T-helper 1 cell treated with Interleukin-12 subunit alpha and Interleukin-12 subunit beta and Interleukin-4 antibody, amounts not matched to agents 30 ng/mL and 1 ng/mL, for 36 hours (primary cell): Measurements from ENCODE around the gene PTP4A1. TPM values are rescaled to one million over a fixed set of nuclear protein-coding genes. Genes with fewer than 3 reads are reported as not detected.
"Not testable (repeated sequence)": the region's sequence is repeated elsewhere in the genome, so short reads cannot be mapped to it uniquely, and the experiment has no call there.

ENCODE experiments used
- intact Hi-C: fragments of 100-400 bp; cut with micrococcal nuclease; formaldehyde crosslinking; loops from one replicate; pipeline ENCODE4 v1.15.1; 2024
- total RNA-seq: library from RNA; stranded (reverse); gene quantifications from 2 replicates; pipeline ENCODE4 v1.2.3, GENCODE V29; 2022

PTP4A1 gene
- total RNA-seq, 1 donor from 2014 or later = 78.1 TPM

DNA sequence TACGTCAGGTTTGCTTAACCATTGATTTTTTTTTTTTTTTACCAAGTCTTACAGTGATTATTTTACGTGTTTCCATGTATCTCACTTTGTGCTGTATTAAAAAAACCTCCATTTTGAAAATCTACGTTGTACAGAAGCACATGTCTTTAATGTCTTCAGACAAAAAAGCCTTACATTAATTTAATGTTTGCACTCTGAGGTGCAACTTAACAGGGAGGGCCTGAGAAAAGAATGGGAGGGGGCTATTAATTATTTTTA, 8.4 kb downstream of the PTP4A1 start:
- intact Hi-C loops = no loop called here

DNA sequence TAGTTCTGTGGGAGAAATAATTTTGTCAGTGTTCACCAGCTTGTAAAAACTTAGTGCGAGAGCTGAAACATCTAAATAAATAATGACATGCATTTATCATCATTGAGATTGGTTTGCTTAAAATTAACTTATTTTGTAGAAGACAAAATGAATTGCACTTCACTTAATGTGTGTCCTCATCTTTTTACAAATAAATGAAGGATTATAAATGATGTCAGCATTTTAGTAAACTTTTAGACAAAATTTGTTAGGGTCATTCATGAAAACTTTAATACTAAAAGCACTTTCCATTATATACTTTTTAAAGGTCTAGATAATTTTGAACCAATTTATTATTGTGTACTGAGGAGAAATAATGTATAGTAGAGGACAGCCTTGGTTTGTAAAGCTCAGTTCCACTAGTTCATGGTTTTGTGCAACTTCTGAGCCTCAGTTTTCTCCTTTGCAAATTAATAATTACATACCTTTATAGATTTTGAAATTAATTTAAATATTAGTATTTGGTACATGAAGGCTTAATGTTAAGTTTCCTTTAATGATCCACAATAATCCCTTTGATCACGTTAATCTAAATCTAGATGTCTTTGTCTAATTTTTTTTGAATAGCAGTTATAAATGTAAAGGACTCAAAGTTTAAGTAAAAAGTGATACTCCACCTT, 9.2 kb downstream of the PTP4A1 start:
- intact Hi-C loops = no loop called here

DNA sequence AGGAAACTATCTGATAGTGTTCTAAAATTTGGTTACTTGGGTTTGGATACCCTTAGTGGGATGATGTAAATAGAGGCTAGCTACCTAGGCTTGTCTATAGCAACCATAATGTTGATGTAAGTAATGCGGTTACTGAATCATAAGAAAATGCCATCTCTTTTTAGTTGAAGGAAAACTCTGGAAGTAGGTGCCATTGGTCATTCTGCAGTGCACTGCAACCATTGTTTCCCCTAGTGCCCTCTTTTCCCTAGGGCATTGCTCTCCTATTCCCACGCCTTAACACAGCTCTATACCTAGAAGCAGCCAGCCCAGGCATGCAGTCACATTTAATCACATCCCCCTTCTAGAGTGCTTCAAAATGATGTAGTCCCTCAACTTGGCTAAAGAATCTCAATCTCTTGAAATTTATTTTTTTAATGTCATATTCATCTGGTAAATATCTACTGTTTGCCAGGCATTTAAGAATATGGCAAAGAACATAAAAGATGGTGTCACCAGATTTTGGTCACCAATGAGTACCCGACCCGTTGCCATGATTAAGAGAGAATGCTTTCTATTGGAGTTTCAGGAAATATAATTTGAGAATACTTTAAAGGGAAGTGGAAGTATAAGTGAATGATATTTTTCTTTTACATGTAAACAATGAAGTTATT, 10.4 kb downstream of the PTP4A1 start:
- intact Hi-C loops = no loop called here

DNA sequence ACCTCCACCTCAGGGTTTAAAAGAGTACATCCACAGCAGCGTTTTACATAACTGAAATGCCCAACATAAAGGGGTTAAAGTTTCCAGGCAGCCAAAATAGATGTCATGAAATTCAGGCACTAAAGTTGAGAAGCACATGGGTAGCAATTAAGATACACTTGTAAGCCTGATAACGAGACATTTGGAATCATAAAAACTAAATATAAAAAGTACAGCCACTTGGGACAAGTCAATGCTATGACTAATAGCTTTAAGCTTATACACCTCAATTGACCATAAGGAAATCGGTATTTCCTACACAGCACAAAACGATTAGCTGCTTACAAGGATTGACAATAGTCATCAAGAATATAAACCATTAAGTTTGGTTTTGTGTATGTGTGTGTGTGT, 11.8 kb downstream of the PTP4A1 start:
- intact Hi-C loops = no loop called here

DNA sequence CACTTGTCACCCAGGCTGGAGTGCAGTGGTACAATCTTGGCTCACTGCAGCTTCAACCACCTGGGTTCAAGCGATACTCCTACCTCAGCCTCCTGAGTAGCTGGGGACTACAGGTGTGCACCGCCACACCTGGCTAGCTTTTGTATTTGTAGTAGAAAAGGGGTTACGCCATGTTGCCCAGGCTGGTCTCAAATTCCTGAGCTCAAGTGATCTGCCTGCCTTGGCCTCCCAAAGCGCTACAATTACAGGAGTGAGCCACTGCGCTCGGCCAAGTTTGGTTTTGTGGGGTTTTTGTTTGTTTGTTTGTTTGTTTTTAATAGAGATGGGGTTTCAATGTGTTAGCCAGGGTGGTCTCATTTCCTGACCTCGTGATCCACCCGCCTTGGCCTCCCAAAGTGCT, 12.3 kb downstream of the PTP4A1 start:
- intact Hi-C loops = no loop called here

DNA sequence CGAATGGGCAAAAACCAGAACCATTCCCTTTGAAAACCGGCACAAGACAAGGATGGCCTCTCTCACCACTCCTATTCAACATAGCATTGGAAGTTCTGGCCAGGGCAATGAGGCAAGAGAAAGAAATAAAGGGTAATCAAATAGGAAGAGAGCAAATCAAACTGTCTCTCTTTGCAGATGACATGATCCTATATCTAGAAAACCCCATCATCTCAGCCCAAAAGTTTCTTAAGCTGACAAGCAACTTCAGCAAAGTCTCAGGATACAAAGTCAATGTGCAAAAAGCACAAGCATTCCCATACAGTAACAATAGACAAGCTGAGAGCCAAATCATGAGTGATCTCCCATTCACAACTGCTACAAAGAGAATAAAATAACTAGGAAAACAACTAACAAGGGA, 13.4 kb downstream of the PTP4A1 start:
- intact Hi-C loops = not testable (repeated sequence)

DNA sequence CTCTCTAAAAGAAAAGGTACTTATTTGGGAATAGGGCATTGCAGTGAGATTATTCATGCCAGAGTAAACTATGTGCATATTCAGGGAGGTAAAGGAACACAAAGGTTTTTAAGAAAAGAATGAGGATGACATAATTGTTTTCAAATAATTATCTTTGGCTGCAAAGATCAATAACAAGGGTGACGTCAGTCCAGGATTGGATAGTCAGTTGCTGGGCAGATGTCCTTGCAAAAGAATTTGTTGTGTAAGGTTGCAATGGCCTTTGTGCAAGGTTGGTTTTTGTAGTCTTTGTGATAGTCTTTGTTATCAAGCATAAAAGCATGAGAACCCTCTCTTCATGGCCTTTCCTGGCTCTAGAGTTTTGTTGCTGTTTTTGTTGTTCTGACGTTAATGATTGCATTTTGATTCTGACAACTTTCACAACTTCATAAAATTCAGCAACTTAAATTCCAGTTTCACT, 17.7 kb downstream of the PTP4A1 start:
- intact Hi-C loops = no loop called here

DNA sequence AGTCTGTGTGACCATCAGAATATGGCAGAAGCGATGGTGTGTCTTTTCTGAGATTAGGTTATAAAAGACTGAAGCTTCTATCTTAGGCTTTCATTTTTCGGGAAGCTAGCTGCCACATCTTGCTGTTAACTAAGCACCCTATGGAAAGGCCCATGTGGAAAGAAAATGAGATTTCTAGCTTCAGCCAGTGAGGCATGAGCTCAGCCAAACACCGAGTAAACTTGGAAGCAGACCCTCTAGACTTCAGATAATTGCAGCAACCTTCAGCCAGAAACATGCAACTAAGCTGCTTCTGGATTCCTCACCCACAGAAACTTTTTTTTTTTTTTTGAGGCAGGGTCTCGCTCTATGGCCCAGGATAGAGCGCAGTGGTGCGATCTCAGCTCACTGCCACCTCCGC, 20.6 kb downstream of the PTP4A1 start:
- intact Hi-C loops = no loop called here

DNA sequence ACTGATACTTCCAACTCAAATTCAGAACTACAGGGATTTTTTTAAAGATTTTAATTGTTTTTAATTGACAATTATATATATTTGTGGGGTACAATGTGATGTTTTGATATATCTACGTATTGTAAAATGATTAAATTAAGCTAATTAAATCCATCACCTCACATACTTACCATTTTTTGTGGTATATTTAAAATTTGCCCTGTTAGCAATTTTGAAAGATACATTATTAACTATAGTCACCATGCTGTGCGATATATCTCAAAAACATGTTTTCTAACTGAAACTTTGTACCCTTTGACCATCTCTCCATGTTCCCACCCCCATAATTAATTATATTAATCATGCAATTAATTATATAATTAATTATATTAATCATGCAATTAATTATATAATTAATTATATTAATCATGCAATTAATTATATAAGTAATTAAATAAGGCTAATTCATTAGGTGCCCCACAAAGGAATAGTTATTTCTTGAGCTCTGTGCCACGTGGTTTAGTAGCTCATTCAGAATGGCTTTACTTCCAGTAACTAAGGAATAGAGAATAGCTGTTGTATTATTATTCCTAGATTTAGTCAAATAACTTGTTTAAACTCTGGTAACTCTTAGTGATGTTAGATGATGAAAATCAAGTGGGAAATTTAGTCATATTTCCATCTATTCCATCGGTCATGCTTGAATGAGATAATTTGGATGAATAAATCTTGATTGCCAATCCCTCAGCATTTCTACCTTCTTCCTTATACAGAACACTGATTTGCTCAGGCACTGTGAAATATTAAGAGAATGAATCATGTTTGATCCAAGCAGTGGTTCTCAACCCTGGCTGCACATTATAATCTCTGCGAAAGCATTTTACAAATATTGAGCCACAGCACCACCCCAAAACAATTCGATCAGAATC, 25.1 kb downstream of the PTP4A1 start:
- intact Hi-C loops = loop anchor here (1.0 to 2.0 kb wide), 5 partner anchors 23 to 245 kb away; partner anchors contain the start of gene PHF3

DNA sequence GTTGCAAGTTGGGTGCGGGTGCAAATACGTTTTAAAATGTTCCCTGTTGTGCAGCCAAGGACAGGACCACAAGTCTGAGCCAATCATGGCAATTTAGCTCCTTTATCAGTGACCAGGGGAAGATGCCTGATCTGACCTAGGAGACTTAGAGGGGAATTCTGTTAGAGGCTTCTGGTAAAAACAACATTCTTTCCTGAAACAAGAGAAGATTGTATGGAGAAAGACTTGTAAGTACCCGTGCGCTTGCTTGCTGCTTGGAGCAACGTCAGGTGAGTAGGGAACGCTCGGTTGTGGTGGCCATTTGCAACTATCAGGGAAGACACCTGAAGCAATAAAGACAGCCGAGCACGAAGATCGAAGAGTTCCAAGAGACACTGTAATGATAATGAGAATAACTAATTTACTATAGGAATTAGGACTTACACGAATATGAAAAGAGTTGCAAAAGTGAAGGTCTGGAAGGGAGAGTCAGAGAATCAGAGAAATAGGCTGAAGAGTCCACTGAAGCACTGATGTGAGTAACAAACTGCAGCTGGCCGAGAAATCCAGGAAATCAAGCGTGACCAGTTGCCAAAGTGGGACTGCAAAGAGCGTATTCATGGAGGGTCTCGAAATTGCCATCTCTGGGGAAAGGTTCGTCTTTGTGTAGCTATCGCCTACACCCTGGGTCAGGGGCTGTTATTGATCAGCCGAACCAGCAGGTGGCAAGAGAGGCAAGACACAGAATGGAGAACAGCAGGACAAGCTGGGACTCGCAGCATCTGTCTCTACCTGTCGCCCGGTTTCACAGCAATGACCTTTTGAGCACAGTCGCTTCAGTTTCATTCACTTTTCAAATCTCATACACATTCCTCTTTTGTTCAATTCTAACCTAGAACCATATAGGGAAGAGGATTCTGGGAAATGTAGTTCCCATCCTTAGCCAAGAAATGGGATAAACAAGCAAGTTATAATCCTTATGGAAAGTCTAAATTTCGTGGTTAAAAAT, 26.1 kb downstream of the PTP4A1 start:
- intact Hi-C loops = loop anchor here (1.0 to 2.0 kb wide), 5 partner anchors 24 to 246 kb away; partner anchors contain the start of gene PHF3

DNA sequence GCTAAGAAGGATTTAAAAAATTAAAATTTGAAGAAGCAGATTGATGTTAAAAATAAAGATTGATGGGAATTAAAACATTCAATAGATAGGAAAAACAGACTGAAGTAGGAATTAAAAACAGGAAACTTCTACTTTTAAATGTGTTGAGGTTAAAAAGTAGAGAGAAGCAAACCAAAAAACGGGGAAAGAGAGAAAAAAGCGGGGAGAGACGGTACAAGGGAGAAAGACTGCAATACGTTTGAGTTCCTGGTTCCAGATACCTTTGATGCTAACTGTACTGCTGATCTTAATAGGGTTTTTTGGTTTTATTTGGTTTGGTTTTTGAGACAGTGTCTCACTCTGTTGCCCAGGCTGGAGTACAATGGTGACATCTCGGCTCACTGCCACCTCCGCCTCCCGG, 27.0 kb downstream of the PTP4A1 start:
- intact Hi-C loops = loop anchor here (2.0 kb wide), 1 partner anchor 108 kb away; no protein-coding TSS in a partner anchor

DNA sequence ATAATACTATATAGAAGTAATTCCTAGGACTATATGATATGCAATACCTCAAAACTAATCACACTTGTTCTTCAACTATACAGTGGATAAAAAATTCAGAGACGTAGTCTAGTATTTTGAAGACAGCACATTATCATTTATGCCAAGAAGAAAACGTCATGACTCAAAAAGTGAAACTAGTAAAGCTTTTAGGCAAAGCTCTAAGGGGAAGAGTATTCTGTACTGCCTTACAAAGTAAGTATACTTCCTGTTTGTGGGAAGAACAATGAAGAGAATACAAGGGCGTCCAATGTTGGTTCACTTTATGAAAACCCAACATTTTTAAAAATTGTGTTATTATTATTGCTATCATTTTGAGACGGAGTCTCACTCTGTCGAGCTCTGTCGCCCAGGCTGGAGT, 27.9 kb downstream of the PTP4A1 start:
- intact Hi-C loops = no loop called here

DNA sequence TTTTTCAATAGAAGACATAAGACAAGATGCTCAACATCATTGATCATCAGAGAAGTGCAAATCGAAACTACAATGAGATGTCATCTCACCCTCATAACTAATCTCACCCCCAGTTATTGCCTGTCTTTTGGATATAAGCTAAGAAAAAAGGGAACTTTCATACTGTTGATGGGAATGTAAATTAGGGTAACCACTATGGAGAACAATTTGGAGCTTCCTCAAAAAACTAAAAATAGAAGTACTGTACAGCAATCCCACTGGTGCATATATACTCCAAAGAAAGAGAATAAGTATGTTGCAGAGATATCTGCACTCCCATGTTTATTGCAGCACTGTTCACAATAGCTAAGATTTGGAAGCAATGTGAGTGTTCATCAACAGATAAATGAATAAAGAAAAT, 37.0 kb downstream of the PTP4A1 start:
- intact Hi-C loops = no loop called here

DNA sequence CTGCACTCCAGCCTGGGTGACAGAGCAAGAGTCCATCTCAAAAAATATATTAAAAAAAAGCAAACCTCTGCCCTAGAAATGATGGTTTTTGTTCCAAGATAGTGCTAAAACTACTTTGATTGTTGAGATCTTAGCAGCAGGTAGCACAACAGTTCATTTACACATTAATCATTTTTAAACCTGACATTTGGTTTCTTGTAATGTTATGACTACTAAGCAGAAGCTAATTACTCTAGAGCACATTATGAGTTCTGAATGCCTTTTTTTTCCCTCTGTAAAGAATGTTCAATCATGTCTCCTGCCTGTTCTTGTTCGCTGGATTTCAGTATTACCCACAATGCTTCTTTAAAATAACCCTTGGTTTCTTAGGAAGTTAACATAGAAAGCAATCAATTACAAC, 38.7 kb downstream of the PTP4A1 start:
- intact Hi-C loops = no loop called here

DNA sequence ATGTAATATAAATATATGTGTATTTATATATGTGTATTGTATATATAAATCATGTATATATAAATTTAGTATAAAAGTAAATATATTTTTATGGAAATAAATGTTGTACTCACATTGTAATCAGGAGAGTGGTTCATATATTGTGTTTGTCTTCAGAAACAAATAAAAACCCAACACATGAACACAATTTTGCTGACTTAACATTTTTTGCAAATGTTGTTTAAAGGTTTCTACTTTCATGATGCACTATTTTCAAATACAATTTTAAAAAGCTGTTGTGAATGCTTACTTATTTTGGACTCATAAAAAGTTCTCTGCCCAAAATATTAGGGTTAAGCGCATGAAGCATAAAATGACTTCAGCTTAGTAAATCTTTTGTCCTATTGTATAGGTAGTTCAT, 39.3 kb downstream of the PTP4A1 start:
- intact Hi-C loops = no loop called here

DNA sequence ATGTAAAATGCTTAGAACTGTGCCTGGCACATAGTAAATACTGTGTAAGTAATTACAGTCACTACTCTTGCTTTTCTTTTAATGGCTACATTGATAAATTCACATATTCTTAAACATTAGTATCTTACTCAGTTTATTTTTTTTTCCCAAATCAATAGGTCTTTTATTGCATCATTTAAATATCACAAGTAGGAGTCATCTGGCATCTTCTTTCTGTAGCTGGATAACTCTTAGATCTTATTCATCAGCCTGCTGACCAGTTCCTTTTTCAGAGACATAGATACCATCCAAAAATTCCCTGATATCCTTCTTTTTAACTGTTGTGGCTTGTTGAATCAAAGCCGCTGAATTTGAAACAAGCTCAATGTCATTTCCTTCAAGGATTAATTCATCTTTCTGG, 43.3 kb downstream of the PTP4A1 start:
- intact Hi-C loops = no loop called here

Other genes starting within 250 kb of the PTP4A1 start
- 46.6 and 51.8 TPM in 2 replicates for gene PHF3, start 63.3 kb downstream of the PTP4A1 start, total RNA-seq